Measurements from ENCODE around the gene NOS1AP. TPM values are rescaled to one million over a fixed set of nuclear protein-coding genes. Genes with fewer than 3 reads are reported as not detected.

The NOS1AP gene
- total RNA-seq, 1 experiment from 2014 or later = 5.3 TPM

- RAD21 ChIA-PET (ENCODE audit: low non-redundant PET in 1 of 2, low total read pairs in 2 of 2, uncharacterized antibody in 2 of 2, unreplicated experiment in 2 of 2) = no interaction called here
- POLR2A ChIA-PET = no interaction called here
- Histone ChIP-seq H3K27me3 (ENCODE audit: insufficient read depth, low read length) (no peaks in the 10 kb centered on the region), H3K4me2 (ENCODE audit: low read length) (no peak overlapping the region), H3K9me2 (ENCODE audit: insufficient read depth) (no peaks in the 10 kb centered on the region), H3K9me3 (ENCODE audit: control insufficient read depth in 1 of 2, insufficient read depth in 1 of 2, low read depth in 1 of 2, low read length in 2 of 2) (no peaks in the 10 kb centered on the region), H4K20me1 (ENCODE audit: insufficient read depth) (no peaks in the 10 kb centered on the region), H3K4me3 (replicated peaks in 1 of 2; ENCODE audit: low read depth in 1 of 2, low read length in 2 of 2) (no peak overlapping the region), H3K9ac (ENCODE audit: low read length) (no peak overlapping the region), H3K27ac (ENCODE audit: low read depth, low read length) (no peak overlapping the region), H3K36me3 (ENCODE audit: control insufficient read depth in 1 of 2, insufficient read depth in 2 of 2, low read length in 2 of 2) (no peaks in the 10 kb centered on the region), H2AFZ (ENCODE audit: low read depth, low read length, poor library complexity, severe bottlenecking) (no peak overlapping the region), H3K4me1 (ENCODE audit: control insufficient read depth in 1 of 2, insufficient read depth in 2 of 2, low read length in 2 of 2) (no peaks in the 10 kb centered on the region), H3K79me2 (ENCODE audit: insufficient read depth, low read length) (no peaks in the 10 kb centered on the region)
- no peak for DNase-seq (ENCODE audit: low read depth, low spot score)
- no TSS peak for BruUV-seq (replicated peaks)
- TF ChIP-seq, protein P1, sequence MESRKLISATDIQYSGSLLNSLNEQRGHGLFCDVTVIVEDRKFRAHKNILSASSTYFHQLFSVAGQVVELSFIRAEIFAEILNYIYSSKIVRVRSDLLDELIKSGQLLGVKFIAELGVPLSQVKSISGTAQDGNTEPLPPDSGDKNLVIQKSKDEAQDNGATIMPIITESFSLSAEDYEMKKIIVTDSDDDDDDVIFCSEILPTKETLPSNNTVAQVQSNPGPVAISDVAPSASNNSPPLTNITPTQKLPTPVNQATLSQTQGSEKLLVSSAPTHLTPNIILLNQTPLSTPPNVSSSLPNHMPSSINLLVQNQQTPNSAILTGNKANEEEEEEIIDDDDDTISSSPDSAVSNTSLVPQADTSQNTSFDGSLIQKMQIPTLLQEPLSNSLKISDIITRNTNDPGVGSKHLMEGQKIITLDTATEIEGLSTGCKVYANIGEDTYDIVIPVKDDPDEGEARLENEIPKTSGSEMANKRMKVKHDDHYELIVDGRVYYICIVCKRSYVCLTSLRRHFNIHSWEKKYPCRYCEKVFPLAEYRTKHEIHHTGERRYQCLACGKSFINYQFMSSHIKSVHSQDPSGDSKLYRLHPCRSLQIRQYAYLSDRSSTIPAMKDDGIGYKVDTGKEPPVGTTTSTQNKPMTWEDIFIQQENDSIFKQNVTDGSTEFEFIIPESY (IDR thresholded peaks at IDR 0.05; ENCODE audit: extremely low read depth, insufficient replicate concordance, low read length) = no peak
- TF ChIP-seq ATF3 (IDR thresholded peaks at IDR 0.05) = no peak
- TF ChIP-seq RAD21 (IDR thresholded peaks at IDR 0.05; ENCODE audit: low read depth) = no peak
- no peak for TF ChIP-seq EZH2 (IDR thresholded peaks at IDR 0.05)
- TF ChIP-seq TCF7L2 (IDR thresholded peaks at IDR 0.05; ENCODE audit: borderline replicate concordance, extremely low read depth, insufficient read depth, insufficient read length) = no peak
- no peak for TF ChIP-seq POLR2A (IDR thresholded peaks at IDR 0.05; ENCODE audit: borderline replicate concordance, extremely low read depth, insufficient read depth, insufficient read length)
- no peak for TF ChIP-seq EGR1 (IDR thresholded peaks at IDR 0.05; ENCODE audit: low read depth)
- TF ChIP-seq YY1 (IDR thresholded peaks at IDR 0.05; ENCODE audit: extremely low read depth, insufficient replicate concordance, low read depth, low read length) = no peak
- intact Hi-C loops (cut with micrococcal nuclease) = no loop called here
- no peak for ATAC-seq
- CTCF ChIA-PET = no interaction called here
These were observed 248.1 kb downstream of the NOS1AP start for GRCh38 chr1:162317621-162318020.
